ENCODE results near the gene SPHK1.
"Not testable (repeated sequence)": the region's sequence is repeated elsewhere in the genome, so short reads cannot be mapped to it uniquely, and the experiment has no call there.

The SPHK1 gene

DNA sequence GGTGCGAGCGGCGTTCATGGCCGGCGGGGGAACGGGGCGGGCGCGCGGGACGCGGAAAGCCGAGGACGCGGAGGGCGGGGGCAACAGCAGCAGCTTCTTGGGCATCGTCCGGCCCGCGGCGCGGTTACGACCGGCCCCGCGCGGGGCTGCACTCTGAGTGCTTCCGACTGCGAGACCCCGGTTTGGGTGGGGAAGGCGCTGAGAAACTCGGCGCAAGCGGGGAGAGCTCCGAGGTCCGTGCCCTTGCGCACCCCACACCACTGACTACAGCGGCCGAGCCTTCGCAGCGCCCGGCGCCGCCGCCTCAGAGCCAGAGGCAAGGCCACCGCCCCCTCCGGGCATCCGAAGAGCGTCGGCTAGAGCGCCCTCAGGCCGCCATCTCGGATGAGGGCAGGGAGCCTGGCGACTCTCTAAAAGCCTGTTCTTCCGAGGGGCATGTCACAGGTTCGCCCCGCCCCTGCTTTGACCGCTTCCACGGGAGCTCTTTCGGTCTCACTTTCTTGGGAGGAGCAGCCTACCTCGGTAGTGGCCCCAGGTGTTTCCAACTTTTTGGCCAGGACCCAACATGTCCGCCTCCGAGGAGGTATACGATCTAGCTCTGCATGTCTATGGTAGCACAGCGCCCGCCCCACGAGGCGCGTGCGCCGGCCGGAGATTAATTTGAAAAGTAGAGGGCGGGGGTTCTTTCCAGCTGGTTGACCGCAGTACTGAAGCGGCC is 30.7 kb upstream of the SPHK1 start, which contains the start of gene PRPSAP1:
Gene PRPSAP1 (minus strand): TSS at position 318 of the 718 bp plus-strand sequence. CDS start 213 bp downstream, at position 105.
- H3K27me3 ChIP-seq (ENCODE audit: control insufficient read depth in 1 of 2, insufficient read depth in 2 of 2, low read length in 2 of 2): no peaks in the 10 kb centered on the region
- peaks cover 4% of the 10 kb centered on the region for H3K4me1 ChIP-seq (ENCODE audit: insufficient read depth, low read length)
- H3K9me3 ChIP-seq (ENCODE audit: low read length): no peaks in the 10 kb centered on the region
- H3K4me3 ChIP-seq (ENCODE audit: low read depth in 1 of 2, low read length in 2 of 2): peak within 1 kb of the TSS; percentile 78 to 79
- H3K36me3 ChIP-seq (ENCODE audit: insufficient read depth, low read length): no peaks in the 10 kb centered on the region
- H3K27ac ChIP-seq (ENCODE audit: low read depth, low read length): peak within 1 kb of the TSS; percentile 79
- H3K9ac ChIP-seq (ENCODE audit: low read length): peak within 1 kb of the TSS; percentile 21

DNA sequence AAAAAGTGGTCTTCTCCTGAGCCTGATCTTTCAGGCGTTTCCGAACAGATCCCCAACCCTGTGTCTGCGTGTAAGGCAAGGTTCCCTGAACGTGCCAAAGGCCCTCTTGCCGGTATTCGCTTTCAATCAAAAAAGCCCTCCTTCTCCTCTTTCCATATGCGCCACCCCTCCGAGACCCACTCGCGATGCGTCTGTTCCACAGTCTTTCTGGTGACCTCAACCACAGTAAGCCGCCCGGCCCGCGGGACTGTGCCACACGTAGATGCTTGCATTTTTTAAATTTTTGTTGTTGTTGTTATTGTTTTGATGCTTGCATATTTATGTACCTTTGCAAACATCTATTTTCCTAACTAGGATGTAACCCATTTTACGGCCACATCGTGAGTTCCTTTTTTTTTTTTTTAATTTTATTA is 30.1 kb upstream of the SPHK1 start:
- H3K9me3 ChIP-seq (ENCODE audit: low read length): no peaks in the 10 kb centered on the region
- peak overlapping the region; percentile 79 for H3K27ac ChIP-seq (ENCODE audit: low read depth, low read length)
- H3K4me3 ChIP-seq (ENCODE audit: low read depth in 1 of 2, low read length in 2 of 2): peak overlapping the region; percentile 33 to 78
- no peaks in the 10 kb centered on the region for H3K36me3 ChIP-seq (ENCODE audit: insufficient read depth, low read length)
- no peaks in the 10 kb centered on the region for H3K27me3 ChIP-seq (ENCODE audit: control insufficient read depth in 1 of 2, insufficient read depth in 2 of 2, low read length in 2 of 2)
- peaks cover 4% of the 10 kb centered on the region for H3K4me1 ChIP-seq (ENCODE audit: insufficient read depth, low read length)
- H3K9ac ChIP-seq (ENCODE audit: low read length): peak overlapping the region; percentile 21

DNA sequence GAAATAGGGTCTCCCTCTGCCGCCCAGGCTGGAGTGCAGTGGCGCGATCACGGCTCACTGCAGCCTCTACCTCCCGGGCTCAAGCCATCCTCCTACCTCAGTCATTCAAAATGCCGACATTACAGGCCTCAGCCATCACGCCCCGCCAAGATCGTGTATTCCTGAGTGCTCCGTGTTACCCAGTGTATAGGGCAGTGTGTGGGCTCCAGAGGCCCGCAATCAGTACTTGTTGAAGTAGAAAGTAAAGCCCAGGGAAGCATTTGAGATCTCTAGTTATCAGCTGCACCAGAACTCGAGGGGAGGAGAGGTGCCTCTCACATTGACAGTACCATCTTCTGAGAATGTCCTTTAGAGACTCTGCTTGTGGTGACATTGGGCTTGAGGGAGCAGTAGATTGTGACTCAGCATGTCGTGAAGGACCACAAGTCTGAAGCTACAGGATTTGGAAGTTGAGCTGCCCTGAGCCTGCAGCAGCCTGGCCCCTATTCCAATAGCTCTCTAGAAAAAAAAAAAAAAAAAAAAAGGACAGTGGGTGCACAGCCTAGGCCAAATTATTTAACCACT is 29.6 kb upstream of the SPHK1 start:
- Histone ChIP-seq H3K9ac (ENCODE audit: low read length) (no peak overlapping the region), H3K27ac (ENCODE audit: low read depth, low read length) (no peak overlapping the region), H3K9me3 (ENCODE audit: low read length) (no peaks in the 10 kb centered on the region), H3K27me3 (ENCODE audit: control insufficient read depth in 1 of 2, insufficient read depth in 2 of 2, low read length in 2 of 2) (no peaks in the 10 kb centered on the region), H3K36me3 (ENCODE audit: insufficient read depth, low read length) (no peaks in the 10 kb centered on the region), H3K4me3 (ENCODE audit: low read depth in 1 of 2, low read length in 2 of 2) (no peak overlapping the region), H3K4me1 (ENCODE audit: insufficient read depth, low read length) (peaks cover 4% of the 10 kb centered on the region)

DNA sequence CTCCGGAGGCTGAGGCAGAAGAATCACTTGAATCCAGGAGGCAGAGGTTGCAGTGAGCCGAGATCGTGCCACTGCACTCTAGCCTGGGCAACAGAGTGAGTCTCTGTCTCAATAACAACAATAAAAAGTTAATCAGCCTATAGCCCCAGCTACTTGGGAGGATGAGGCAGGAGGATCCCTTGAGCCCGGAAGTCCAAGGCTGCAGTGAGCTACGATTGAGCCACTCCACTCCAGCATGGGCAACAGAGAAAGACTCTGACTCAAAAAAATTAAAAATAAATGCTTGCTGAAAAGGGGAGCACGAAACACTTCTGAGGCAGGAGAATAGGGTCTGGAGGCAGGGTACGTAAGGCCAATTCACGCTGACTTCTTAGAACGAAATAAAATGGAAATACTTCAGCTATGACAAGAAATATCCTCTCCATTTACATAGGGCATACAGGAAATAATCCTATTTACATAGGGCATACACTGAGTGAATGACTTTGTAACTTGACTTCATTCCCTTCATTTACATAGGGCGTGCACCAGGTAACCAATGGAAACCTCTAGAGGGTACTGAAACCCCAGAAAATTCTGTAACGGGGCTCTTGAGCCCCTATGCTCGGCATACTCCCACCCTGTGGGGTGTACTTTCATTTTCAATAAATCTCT is 27.5 kb upstream of the SPHK1 start:
- Histone ChIP-seq H3K27ac (ENCODE audit: low read depth, low read length) (no peak overlapping the region), H3K9ac (ENCODE audit: low read length) (no peak overlapping the region), H3K27me3 (ENCODE audit: control insufficient read depth in 1 of 2, insufficient read depth in 2 of 2, low read length in 2 of 2) (no peaks in the 10 kb centered on the region), H3K36me3 (ENCODE audit: insufficient read depth, low read length) (no peaks in the 10 kb centered on the region), H3K4me3 (ENCODE audit: low read depth in 1 of 2, low read length in 2 of 2) (no peak overlapping the region), H3K9me3 (ENCODE audit: low read length) (no peaks in the 10 kb centered on the region), H3K4me1 (ENCODE audit: insufficient read depth, low read length) (peaks cover 4% of the 10 kb centered on the region)

DNA sequence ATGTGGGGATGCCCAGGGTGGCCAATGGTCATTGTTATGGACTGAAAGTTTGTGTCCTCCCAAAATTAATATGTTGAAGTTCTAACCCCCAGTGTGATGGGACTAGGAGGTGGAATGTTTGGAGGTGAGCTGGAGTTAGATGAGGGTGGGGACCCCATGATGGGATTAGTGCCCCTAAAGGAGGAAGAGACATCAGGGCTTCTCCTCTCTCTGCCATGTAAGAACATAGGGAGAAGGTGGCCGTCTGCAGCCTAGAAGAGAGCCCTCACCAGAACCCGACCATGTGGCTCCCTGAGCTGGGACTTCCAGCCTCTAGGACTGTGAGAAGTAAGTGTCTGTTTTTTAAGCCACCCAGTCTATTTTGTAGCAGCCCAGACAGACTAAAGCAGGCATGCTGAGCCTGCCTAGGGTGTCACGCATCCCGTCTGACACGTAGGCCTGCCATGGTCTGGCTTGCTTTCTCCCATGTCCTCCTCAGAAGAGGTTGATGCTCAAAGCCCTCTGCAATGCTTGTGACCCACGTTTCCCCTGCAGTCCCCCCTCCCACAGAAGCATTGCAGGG is 26.7 kb upstream of the SPHK1 start:
- Histone ChIP-seq H3K27me3 (ENCODE audit: control insufficient read depth in 1 of 2, insufficient read depth in 2 of 2, low read length in 2 of 2) (no peaks in the 10 kb centered on the region), H3K9me3 (ENCODE audit: low read length) (no peaks in the 10 kb centered on the region), H3K4me1 (ENCODE audit: insufficient read depth, low read length) (peaks cover 2% of the 10 kb centered on the region), H3K9ac (ENCODE audit: low read length) (no peak overlapping the region), H3K4me3 (ENCODE audit: low read depth in 1 of 2, low read length in 2 of 2) (no peak overlapping the region), H3K27ac (ENCODE audit: low read depth, low read length) (no peak overlapping the region), H3K36me3 (ENCODE audit: insufficient read depth, low read length) (no peaks in the 10 kb centered on the region)

DNA sequence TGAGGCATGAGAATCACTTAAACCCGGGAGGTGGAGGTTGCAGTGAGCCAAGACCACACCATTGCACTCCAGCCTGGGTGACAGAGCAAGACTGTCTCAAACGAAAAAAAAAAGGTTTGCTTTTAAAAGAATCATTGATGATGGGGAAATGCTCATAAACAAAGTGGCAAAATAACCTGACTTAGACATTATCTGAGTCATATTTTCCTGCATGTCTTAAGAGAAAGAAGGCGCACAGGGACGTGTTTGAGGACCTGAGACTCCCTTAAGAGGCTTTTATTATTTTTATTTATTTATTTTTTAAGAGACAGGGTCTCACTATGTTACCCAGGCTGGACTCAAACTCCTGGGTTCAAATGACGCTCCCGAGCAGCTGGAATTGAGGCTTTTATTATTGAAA is 25.0 kb upstream of the SPHK1 start:
- H3K27me3 ChIP-seq (ENCODE audit: control insufficient read depth in 1 of 2, insufficient read depth in 2 of 2, low read length in 2 of 2): no peaks in the 10 kb centered on the region
- H3K4me1 ChIP-seq (ENCODE audit: insufficient read depth, low read length): no peaks in the 10 kb centered on the region
- no peak overlapping the region for H3K9ac ChIP-seq (ENCODE audit: low read length)
- H3K9me3 ChIP-seq (ENCODE audit: low read length): no peaks in the 10 kb centered on the region
- no peak overlapping the region for H3K4me3 ChIP-seq (ENCODE audit: low read depth in 1 of 2, low read length in 2 of 2)
- no peaks in the 10 kb centered on the region for H3K36me3 ChIP-seq (ENCODE audit: insufficient read depth, low read length)
- no peak overlapping the region for H3K27ac ChIP-seq (ENCODE audit: low read depth, low read length)

DNA sequence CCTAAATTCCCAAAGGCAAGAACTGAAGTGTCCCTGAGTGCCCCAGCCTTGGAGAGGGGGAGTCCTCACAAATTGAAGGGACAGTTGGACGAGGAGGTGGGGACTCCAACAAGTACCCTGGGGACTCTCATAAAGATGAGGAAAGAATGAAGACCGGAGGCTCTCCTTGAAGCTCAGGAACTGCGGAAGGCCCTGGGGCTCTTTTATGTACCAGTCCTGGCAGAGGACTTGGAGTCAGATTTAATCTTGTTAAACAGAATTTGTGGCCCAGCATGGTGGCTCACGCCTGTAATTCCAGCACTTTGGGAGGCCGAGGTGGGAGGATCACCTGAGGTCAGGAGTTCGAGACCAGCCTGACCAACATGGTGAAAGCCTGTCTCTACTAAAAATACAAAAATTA is 24.6 kb upstream of the SPHK1 start:
- H3K9ac ChIP-seq (ENCODE audit: low read length); H3K27me3 ChIP-seq (ENCODE audit: control insufficient read depth in 1 of 2, insufficient read depth in 2 of 2, low read length in 2 of 2); H3K36me3 ChIP-seq (ENCODE audit: insufficient read depth, low read length); H3K4me1 ChIP-seq (ENCODE audit: insufficient read depth, low read length); H3K9me3 ChIP-seq (ENCODE audit: low read length); H3K4me3 ChIP-seq (ENCODE audit: low read depth in 1 of 2, low read length in 2 of 2); H3K27ac ChIP-seq (ENCODE audit: low read depth, low read length): not testable (repeated sequence)

DNA sequence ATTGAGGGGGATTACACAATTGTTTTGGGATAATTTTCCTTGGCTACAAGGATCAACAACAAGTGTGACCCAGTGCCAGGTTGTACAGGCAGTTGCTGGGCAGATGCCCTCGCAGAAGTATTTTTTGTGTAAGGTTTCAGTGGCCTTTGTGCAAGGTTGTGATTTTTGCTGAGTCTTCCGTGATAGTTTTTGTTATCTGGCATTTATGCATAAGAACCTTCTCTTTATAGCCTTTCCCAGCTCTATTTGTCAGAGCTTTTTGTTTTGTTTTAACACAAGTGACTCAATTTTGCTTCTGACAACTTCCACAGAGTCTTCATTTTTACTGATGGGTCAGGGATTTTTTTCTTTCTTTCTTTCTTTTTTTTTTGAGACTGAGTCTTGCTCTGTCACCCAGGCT is 23.9 kb upstream of the SPHK1 start:
- no peaks in the 10 kb centered on the region for H3K27me3 ChIP-seq (ENCODE audit: control insufficient read depth in 1 of 2, insufficient read depth in 2 of 2, low read length in 2 of 2)
- no peak overlapping the region for H3K4me3 ChIP-seq (ENCODE audit: low read depth in 1 of 2, low read length in 2 of 2)
- H3K36me3 ChIP-seq (ENCODE audit: insufficient read depth, low read length): no peaks in the 10 kb centered on the region
- H3K27ac ChIP-seq (ENCODE audit: low read depth, low read length): no peak overlapping the region
- no peak overlapping the region for H3K9ac ChIP-seq (ENCODE audit: low read length)
- H3K9me3 ChIP-seq (ENCODE audit: low read length): no peaks in the 10 kb centered on the region
- no peaks in the 10 kb centered on the region for H3K4me1 ChIP-seq (ENCODE audit: insufficient read depth, low read length)

DNA sequence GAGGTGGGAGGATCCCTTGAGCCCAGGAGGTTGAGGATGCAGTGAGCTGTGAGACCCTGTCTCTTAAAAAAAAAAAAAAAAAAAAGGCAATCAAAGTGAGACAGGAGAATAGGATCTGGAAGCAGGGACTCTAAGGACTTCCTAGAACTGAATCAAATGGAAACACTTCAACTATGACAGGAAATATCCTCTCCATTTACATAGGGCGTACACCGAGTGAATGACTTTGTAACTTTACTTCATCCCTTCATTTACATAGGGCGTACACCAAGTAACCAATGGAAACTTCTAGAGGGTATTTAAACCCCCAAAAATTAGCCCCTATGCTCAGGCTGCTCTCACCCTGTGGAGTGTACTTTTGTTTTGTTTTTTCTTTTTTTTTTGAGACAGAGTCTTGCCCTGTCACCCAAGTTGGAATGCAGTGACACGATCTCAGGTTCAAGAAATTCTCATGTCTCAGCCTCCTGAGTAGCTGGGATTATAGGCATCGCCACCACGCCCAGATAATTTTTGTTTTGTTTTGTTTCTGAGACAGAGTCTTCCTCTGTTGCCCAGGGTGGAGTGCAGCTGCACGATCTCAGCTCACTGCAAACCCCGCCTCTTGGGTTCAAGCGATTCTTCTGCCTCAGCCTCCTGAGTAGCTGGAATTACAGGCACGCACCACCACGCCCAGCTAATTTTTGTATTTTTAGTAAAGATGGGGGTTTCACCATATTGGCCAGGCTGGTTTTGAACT is 21.1 kb upstream of the SPHK1 start:
- no peak overlapping the region for H3K4me3 ChIP-seq (ENCODE audit: low read depth in 1 of 2, low read length in 2 of 2)
- H3K27me3 ChIP-seq (ENCODE audit: control insufficient read depth in 1 of 2, insufficient read depth in 2 of 2, low read length in 2 of 2): no peaks in the 10 kb centered on the region
- no peaks in the 10 kb centered on the region for H3K36me3 ChIP-seq (ENCODE audit: insufficient read depth, low read length)
- no peaks in the 10 kb centered on the region for H3K4me1 ChIP-seq (ENCODE audit: insufficient read depth, low read length)
- no peak overlapping the region for H3K27ac ChIP-seq (ENCODE audit: low read depth, low read length)
- H3K9me3 ChIP-seq (ENCODE audit: low read length): no peaks in the 10 kb centered on the region
- H3K9ac ChIP-seq (ENCODE audit: low read length): no peak overlapping the region

DNA sequence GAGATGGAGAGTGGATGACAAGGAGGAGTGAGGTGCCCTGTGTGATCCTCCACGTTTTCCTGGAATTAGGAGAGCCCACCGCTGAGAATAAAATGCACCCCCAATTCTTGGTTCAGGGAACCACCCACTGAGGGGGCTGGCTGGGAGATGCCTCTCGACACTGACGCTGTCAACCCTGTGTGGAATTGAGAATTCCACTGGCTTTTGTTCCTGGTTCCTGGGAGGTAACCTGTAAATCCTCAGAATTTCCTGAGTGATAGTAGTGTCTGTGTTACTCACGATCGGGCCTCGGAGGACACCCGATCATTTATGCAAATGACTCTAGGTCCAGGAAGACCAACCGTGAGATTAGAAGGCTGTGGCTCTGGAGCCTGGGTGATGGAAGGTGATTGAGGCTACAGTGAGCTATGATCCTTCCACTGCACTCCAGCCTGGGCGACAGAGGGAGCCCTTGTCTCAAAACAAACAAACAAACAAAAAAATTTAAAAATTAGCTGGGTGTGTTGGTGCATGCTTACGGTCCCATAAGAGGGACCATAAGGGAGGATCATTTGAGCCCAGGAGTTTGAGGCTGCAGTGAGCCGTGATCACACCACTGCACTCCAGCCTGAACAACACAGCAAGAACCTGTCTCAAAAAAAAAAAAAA is 19.0 kb upstream of the SPHK1 start:
- Histone ChIP-seq H3K4me1 (ENCODE audit: insufficient read depth, low read length) (no peaks in the 10 kb centered on the region), H3K4me3 (ENCODE audit: low read depth in 1 of 2, low read length in 2 of 2) (no peak overlapping the region), H3K27ac (ENCODE audit: low read depth, low read length) (no peak overlapping the region), H3K9me3 (ENCODE audit: low read length) (no peaks in the 10 kb centered on the region), H3K9ac (ENCODE audit: low read length) (no peak overlapping the region), H3K36me3 (ENCODE audit: insufficient read depth, low read length) (no peaks in the 10 kb centered on the region), H3K27me3 (ENCODE audit: control insufficient read depth in 1 of 2, insufficient read depth in 2 of 2, low read length in 2 of 2) (no peaks in the 10 kb centered on the region)

DNA sequence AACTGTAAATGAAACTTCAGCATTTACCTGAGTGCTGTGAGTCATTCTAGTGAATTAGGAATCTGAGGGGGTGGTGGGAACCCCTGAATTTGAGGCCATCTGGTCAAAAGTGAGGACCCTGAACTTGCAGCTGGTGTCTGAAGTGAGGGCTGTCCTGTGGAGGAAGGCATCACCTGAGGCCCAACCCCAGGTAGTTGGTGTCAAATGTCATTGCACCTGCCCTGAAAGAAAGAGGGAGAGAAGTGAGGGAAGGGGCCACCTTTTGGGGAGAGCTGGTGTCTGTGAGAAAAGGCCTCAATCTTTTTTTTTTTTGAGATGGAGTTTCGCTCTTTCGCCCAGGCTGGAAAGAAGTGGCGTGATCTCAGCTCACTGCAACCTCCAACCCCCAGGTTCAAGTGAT is 18.2 kb upstream of the SPHK1 start:
- Histone ChIP-seq H3K36me3 (ENCODE audit: insufficient read depth, low read length) (no peaks in the 10 kb centered on the region), H3K4me1 (ENCODE audit: insufficient read depth, low read length) (no peaks in the 10 kb centered on the region), H3K4me3 (ENCODE audit: low read depth in 1 of 2, low read length in 2 of 2) (no peak overlapping the region), H3K27me3 (ENCODE audit: control insufficient read depth in 1 of 2, insufficient read depth in 2 of 2, low read length in 2 of 2) (no peaks in the 10 kb centered on the region), H3K9ac (ENCODE audit: low read length) (no peak overlapping the region), H3K27ac (ENCODE audit: low read depth, low read length) (no peak overlapping the region), H3K9me3 (ENCODE audit: low read length) (no peaks in the 10 kb centered on the region)
